ENCODE measurements around the gene KCNQ1. TPM values are rescaled to one million over a fixed set of nuclear protein-coding genes. Genes with fewer than 3 reads are reported as not detected.

Gene KCNQ1
- total RNA-seq, 1 donor from 2014 or later: 0.16 TPM

- Mint-ChIP-seq H3K36me3 (ENCODE audit: unreplicated experiment) (no peaks in the 10 kb centered on the region), H3K27ac (ENCODE audit: unreplicated experiment) (no peak overlapping the region), H3K4me3 (ENCODE audit: unreplicated experiment) (no peak overlapping the region), H3K9me3 (ENCODE audit: unreplicated experiment) (no peaks in the 10 kb centered on the region), H3K4me1 (ENCODE audit: unreplicated experiment) (peaks cover 19% of the 10 kb centered on the region), H3K27me3 (ENCODE audit: unreplicated experiment) (peaks cover 17% of the 10 kb centered on the region)
- TF ChIP-seq, protein P1, sequence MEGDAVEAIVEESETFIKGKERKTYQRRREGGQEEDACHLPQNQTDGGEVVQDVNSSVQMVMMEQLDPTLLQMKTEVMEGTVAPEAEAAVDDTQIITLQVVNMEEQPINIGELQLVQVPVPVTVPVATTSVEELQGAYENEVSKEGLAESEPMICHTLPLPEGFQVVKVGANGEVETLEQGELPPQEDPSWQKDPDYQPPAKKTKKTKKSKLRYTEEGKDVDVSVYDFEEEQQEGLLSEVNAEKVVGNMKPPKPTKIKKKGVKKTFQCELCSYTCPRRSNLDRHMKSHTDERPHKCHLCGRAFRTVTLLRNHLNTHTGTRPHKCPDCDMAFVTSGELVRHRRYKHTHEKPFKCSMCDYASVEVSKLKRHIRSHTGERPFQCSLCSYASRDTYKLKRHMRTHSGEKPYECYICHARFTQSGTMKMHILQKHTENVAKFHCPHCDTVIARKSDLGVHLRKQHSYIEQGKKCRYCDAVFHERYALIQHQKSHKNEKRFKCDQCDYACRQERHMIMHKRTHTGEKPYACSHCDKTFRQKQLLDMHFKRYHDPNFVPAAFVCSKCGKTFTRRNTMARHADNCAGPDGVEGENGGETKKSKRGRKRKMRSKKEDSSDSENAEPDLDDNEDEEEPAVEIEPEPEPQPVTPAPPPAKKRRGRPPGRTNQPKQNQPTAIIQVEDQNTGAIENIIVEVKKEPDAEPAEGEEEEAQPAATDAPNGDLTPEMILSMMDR (IDR thresholded peaks at IDR 0.05): no peak
- no peak for DNase-seq (ENCODE audit: extremely low spot score, unreplicated experiment)
These were observed 84.4 kb downstream of the KCNQ1 start for GRCh38 chr11:2529173-2529572.

- H3K27me3 Mint-ChIP-seq (ENCODE audit: unreplicated experiment): peaks cover 17% of the 10 kb centered on the region
- H3K36me3 Mint-ChIP-seq (ENCODE audit: unreplicated experiment): no peaks in the 10 kb centered on the region
- peaks cover 21% of the 10 kb centered on the region for H3K4me1 Mint-ChIP-seq (ENCODE audit: unreplicated experiment)
- TF ChIP-seq, protein P1 (IDR thresholded peaks at IDR 0.05): no peak
- H3K4me3 Mint-ChIP-seq (ENCODE audit: unreplicated experiment): no peak overlapping the region
- DNase-seq (ENCODE audit: extremely low spot score, unreplicated experiment): no peak
- no peaks in the 10 kb centered on the region for H3K9me3 Mint-ChIP-seq (ENCODE audit: unreplicated experiment)
- no peak overlapping the region for H3K27ac Mint-ChIP-seq (ENCODE audit: unreplicated experiment)
These were observed 84.8 kb downstream of the KCNQ1 start for GRCh38 chr11:2529636-2530035.

- H3K27me3 Mint-ChIP-seq (ENCODE audit: unreplicated experiment): peaks cover 16% of the 10 kb centered on the region
- peaks cover 21% of the 10 kb centered on the region for H3K4me1 Mint-ChIP-seq (ENCODE audit: unreplicated experiment)
- no peaks in the 10 kb centered on the region for H3K9me3 Mint-ChIP-seq (ENCODE audit: unreplicated experiment)
- H3K4me3 Mint-ChIP-seq (ENCODE audit: unreplicated experiment): no peak overlapping the region
- H3K27ac Mint-ChIP-seq (ENCODE audit: unreplicated experiment): no peak overlapping the region
- TF ChIP-seq, protein P1 (IDR thresholded peaks at IDR 0.05): no peak
- no peak for DNase-seq (ENCODE audit: extremely low spot score, unreplicated experiment)
- H3K36me3 Mint-ChIP-seq (ENCODE audit: unreplicated experiment): no peaks in the 10 kb centered on the region
These were observed 85.5 kb downstream of the KCNQ1 start for GRCh38 chr11:2530131-2530854.

DNA sequence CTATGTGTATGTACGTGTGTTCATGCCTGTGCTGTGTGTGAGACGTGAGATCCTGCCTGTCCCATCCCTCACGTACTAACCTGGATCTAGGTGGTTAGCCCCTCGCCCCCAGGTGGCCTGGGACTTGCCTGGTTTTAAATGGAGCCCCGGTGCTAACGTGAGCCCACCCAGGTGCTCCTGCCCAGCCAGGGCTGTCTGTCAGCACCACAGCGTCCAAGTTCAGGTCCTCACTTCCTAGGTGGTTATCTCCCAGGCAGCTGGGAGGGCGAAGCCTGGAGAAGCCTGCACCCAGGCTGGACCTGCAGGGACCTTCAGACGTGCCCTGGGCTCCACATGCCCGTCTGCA is 86.0 kb downstream of the KCNQ1 start:
- TF ChIP-seq, protein P1 (IDR thresholded peaks at IDR 0.05): no peak
- no peak overlapping the region for H3K4me3 Mint-ChIP-seq (ENCODE audit: unreplicated experiment)
- no peak for DNase-seq (ENCODE audit: extremely low spot score, unreplicated experiment)
- peaks cover 21% of the 10 kb centered on the region for H3K4me1 Mint-ChIP-seq (ENCODE audit: unreplicated experiment)
- H3K36me3 Mint-ChIP-seq (ENCODE audit: unreplicated experiment): no peaks in the 10 kb centered on the region
- no peak overlapping the region for H3K27ac Mint-ChIP-seq (ENCODE audit: unreplicated experiment)
- peaks cover 14% of the 10 kb centered on the region for H3K27me3 Mint-ChIP-seq (ENCODE audit: unreplicated experiment)
- H3K9me3 Mint-ChIP-seq (ENCODE audit: unreplicated experiment): no peaks in the 10 kb centered on the region

DNA sequence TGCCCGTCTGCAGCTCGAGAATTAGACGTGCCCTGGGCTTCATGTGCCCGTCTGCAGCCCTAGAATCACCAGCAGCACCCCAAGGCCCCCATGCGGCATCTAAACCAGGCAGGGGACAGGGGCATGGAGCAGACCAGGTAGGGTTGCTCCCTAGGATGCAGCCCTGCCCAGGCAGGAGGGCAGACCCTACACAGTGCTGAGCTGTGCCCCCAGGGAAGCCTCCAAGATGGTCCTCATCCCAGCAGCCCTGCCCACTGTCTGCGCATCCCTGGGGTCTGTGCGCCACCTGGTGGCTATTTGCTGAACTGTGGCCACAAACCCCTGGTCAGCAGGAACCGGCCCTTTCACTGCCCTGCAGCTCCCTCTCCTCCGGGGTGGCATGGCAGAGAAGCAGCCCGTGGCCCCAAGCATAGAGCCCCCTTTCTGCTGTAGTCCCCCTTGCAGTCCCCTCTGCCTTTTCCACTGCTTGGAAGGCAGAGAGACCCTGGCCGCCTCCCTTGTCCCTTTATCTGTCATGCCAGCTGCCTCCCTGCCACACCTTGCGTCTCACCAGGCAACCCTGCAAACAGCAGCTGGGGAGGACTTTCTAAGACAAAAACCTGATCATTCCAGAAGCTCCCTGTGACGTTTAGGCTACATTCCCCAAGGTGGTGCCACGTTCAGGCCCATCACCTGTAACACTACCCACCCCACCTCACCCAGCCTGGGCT is 86.6 kb downstream of the KCNQ1 start:
- Mint-ChIP-seq H3K9me3 (ENCODE audit: unreplicated experiment) (no peaks in the 10 kb centered on the region), H3K4me1 (ENCODE audit: unreplicated experiment) (peaks cover 21% of the 10 kb centered on the region), H3K27ac (ENCODE audit: unreplicated experiment) (no peak overlapping the region), H3K36me3 (ENCODE audit: unreplicated experiment) (no peaks in the 10 kb centered on the region), H3K4me3 (ENCODE audit: unreplicated experiment) (no peak overlapping the region), H3K27me3 (ENCODE audit: unreplicated experiment) (peaks cover 14% of the 10 kb centered on the region)
- DNase-seq (ENCODE audit: extremely low spot score, unreplicated experiment): peak; percentile 93
- TF ChIP-seq, protein P1 (IDR thresholded peaks at IDR 0.05): peak; percentile 94

Data from osteocyte (in vitro differentiated cells).